COR-L47 (cell line): Measurements from ENCODE around the gene BIVM.

Experiments used
- DNase-seq: peaks from one replicate; lab custom pipeline; 2025; lab: John Stamatoyannopoulos, UW

Gene BIVM

DNA sequence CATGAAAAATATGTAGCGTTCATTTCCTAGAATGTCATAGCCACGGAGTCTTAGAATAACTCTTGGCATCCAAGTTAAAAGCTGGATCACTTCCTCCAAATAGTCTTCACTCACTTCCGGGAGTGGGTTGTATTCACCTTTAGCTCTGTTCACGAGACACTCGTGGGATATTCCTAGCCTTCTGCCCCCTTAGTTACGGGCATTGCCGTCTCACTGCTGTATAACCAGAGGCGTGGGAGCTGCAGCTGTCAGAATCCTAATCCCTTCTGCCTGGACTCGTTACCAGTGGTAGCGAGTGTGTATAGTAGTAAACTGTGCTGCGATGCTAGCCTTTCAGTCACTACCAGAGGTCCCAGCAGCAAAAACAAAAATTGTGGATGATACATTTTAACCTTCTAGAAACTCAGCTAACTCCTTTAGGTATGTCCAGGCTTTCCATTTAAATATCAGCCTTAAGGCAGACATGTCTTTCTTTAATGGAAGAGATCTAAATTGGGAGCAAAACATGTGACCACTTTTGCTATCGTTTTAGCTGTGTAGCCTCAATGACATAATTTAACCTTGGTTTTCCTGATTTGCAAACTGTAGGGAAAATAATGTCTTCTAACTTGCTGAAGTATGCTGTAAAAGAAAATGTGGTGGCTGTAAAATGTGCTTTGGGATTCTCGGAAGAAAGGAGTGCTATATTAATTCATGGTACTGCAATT lies 81.0 kb downstream of the BIVM start:
- no peak for DNase-seq

DNA sequence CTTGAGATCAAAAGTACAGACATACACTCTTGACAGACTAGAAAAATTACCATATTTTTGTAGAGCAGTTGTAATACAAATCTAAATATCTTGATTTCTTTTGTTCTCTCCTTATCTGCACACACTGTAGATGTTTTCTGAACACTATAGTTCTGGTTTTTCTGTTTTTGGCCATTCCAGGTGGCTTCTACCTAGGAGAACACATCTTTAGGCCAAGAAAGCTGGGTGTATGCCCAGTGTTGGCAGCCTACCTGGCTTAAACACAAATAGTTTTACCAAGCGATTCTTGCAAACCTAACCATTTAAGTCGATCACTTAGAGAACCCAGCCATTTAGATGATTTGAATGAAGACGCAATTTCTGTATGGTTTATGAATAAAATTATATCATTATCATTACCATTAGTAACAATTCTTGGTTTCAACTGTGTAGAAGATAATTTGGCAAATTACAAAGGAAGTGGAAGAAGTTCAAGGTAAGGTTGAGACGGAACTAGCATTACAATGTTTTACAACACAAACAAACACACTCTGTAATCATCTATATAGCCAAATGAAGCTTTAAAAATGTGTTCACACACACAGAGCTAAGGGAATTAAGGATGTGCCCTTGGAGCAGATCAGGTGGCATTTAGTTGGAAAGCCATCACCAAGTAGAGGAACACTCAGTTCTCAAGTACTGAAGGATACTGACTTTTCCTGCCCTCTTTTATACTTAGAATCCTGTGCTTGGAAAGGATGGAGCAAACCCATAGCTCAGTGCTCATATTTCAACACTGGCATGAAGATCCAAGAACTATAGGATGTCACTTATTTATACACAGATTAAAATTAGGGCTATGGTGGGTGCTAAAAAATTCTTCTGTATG lies 83.1 kb downstream of the BIVM start:
- no peak for DNase-seq
